ENCODE results near the gene RTCA.
"Not testable (repeated sequence)": the region's sequence is repeated elsewhere in the genome, so short reads cannot be mapped to it uniquely, and the experiment has no call there.

Gene RTCA

DNA sequence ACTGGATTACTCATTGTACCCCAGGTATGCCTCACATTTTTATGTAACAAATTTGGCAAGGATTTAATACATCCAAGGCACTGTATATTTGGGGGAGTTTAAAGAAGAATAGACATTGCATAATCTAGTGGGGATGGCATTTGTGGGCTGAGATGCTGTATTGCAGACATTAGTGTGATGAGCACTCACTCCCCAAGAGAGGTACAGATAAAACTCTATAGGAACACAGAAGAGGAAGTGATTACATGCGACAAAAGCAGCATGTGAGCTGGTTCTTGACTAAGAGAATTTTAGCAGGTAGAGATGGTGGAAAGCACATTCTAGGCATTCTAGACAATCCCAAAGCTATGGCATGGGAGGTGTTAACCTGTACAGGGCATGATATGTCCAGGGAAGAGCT lies 62.1 kb downstream of the RTCA start:
- DNase-seq = peak in 7 of 42 donors; percentile 3 to 51 (median 12)
- intact Hi-C loops (cut with DNase I) = no loop called here

DNA sequence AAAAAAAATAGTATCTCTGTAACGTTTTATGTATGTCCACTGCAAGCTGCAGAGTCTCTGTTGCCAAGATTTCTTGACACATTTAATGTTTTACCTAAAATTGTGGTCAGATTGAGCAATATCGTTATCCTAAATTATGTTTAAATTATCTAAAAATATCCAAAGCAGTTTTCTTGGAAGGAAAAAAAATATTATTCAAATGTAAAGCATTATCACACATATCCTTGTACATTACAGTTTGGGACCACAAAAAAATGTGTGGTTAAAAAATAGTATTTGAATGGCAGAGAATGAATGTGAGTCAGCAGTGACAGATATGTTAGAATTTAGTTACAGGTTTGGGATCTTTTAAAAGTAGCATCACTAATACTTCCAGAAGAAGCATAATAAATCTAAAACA lies 65.1 kb downstream of the RTCA start:
- intact Hi-C loops (cut with DNase I); DNase-seq: not testable (repeated sequence)

DNA sequence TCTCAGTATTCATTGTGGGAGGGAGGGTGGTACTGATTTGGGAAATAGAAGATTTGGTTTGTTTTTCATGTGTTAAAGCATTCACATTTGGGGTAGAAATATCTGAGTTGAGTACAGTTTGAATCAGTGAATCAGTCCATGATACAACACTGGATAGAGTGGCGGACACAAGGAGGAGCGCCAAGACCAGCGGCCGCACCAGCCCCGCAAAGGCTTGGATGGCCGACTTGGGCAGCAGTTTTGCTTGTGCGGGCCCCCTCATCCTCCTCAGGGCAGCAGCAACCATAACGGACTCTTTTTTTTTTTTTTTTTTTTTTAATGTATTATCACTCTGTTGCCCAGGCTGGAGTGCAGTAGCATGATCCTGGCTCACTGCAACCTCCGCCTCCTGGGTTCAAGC lies 66.3 kb downstream of the RTCA start:
- no peak for DNase-seq
- intact Hi-C loops (cut with DNase I) = no loop called here

DNA sequence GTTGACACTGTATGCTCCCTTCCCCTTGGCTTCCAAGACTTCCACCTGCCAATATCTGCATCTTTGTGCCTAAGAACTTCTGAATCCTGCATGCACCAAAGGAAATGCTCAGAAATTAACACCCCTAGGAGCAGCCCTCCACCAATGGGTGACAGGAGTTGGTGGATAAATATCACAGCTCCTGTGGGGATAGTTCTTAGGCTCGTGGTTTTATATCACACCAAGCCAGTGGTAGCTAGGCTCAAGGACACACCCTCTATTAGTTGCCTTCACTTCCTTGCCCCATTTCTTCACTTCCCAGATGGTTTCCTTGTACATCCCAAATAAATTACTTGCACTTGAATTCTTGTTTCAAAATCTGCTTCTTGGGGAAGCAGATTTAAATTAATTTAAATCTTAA lies 69.4 kb downstream of the RTCA start:
- intact Hi-C loops (cut with DNase I) = no loop called here
- no peak for DNase-seq

DNA sequence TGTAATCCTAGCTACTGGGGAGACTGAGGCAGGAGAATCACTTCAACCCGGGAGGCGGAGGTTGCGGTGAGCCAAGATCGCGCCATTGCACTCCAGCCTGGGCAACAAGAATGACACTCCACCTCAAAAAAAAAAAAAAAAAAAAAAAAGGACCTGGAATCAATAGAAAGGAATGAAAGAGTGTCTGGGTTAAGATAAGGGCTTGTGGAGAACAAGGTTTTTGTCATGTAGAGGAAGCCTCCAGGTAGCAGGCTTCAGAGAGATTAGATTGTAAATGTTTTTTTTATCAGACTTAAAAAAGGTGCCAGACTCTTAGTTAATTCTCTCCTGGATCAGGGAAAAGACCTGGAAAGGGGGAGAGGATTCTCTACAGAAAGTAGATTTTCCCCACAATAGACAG lies 71.9 kb downstream of the RTCA start:
- intact Hi-C loops (cut with DNase I); DNase-seq: not testable (repeated sequence)

DNA sequence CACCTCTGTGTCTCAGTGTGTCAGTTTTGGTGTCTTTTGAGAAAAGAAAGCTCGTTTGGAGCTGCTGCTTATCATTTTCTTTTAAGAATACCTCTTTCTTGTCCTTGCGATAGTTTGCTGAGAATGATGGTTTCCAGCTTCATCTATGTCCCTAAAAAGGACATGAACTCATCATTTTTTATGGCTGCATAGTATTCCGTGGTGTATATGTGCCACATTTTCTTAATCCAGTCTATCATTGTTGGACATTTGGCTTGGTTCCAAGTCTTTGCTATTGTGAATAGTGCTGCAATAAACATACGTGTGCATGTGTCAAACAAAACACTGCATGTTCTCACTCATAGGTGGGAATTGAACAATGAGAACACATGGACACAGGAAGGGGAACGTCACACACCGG lies 73.7 kb downstream of the RTCA start:
- intact Hi-C loops (cut with DNase I); DNase-seq: not testable (repeated sequence)

DNA sequence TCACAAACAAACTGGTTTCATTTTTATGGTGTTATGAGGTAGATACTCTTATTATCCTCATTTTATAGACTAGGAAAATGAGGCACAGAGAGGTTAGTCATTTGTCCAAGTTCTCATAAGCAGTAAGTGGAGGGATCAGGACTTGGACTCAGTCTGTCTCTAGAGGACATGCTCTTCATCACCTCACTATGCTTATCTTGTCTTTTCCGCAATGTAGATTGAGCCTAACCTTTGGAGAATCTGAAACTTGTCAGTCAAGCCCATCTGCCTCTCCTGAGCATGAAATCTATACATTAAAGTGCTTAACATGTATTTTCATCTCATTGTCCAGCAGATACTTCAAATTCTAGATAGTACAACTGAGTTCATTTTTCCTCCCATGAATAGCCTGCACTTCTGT lies 74.5 kb downstream of the RTCA start:
- intact Hi-C loops (cut with DNase I) = no loop called here
- DNase-seq = no peak

DNA sequence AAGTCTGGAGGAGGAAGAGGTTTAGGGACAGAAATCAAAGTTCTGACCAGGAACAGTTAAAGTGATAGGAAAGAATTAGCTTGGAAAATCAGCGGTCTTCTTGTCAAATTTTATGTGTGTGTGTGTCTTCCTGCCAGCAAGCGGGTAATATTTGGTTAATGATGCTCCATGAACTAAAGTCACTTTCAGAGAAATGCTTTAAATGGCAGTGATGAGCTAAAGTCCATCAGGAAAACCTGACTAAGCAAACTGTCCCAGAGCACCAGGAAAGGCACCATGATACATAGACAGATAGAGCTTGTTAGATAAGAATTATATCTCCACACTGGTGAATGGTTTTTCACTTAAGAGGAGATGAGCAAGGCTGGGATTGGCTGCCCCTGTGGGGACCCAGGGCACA lies 76.3 kb downstream of the RTCA start:
- no peak for DNase-seq
- intact Hi-C loops (cut with DNase I) = no loop called here
